Spleen (tissue), 11 donors: ENCODE measurements around the gene CDK11B. TPM values are rescaled to one million over a fixed set of nuclear protein-coding genes. Genes with fewer than 3 reads are reported as not detected.

Source experiments
- DNase-seq: peaks from one replicate; pipeline ENCODE4 v3.0.0-alpha.2; 2020
- H3K27ac ChIP-seq, 8 donors: fragments of 200-600 bp; sonication (generic) in 7 of 8; 1 replicate in 4 of 8; 2 replicates in 4 of 8; pipeline versions ENCODE4 v1.5.0 to v1.8.0; 2016 to 2021; ENCODE audit warnings: inconsistent platforms in 4 of 8, mild to moderate bottlenecking in 4 of 8, moderate library complexity in 1 of 8
- H3K27me3 ChIP-seq, 7 donors: fragments of 200-600 bp; sonication (generic) in 6 of 7; replicated peaks in 1 of 7; 1 replicate in 4 of 7; 2 replicates in 3 of 7; pipeline versions ENCODE4 v1.5.0 to v1.8.0; 2016 to 2021; ENCODE audit warnings: inconsistent platforms in 3 of 7, mild to moderate bottlenecking in 1 of 7
- H3K36me3 ChIP-seq, 6 donors: fragments of 200-600 bp; sonication (generic) in 5 of 6; 1 replicate in 4 of 6; 2 replicates in 2 of 6; pipeline versions ENCODE4 v1.5.0 to v1.8.0; 2016 to 2021; ENCODE audit warnings: inconsistent platforms in 2 of 6
- H3K4me1 ChIP-seq, 6 donors: fragments of 200-600 bp; sonication (generic) in 5 of 6; 1 replicate in 3 of 6; 2 replicates in 3 of 6; pipeline versions ENCODE4 v1.5.0 to v1.8.0; 2016 to 2021; ENCODE audit warnings: inconsistent platforms in 3 of 6
- H3K4me3 ChIP-seq, 8 donors: fragments of 200-600 bp; sonication (generic) in 7 of 8; 1 replicate in 4 of 8; 2 replicates in 4 of 8; pipeline versions ENCODE4 v1.5.0 to v1.8.0; 2016 to 2021; ENCODE audit warnings: inconsistent platforms in 4 of 8, mild to moderate bottlenecking in 4 of 8, moderate library complexity in 2 of 8
- H3K9me3 ChIP-seq, 8 donors: fragments of 200-600 bp; sonication (generic) in 7 of 8; 1 replicate in 4 of 8; 2 replicates in 4 of 8; pipeline versions ENCODE4 v1.5.0 to v1.8.0; 2016 to 2021; ENCODE audit warnings: inconsistent platforms in 4 of 8
- POLR2A ChIP-seq, 3 donors: fragments of 450-650 bp; IDR thresholded peaks; one replicate each; pipeline ENCODE4 v1.5.1; 2017; ENCODE audit warnings: antibody characterized with exemption in 3 of 3, mild to moderate bottlenecking in 1 of 3
- POLR2AphosphoS5 ChIP-seq, 3 donors: sonication (generic); formaldehyde crosslinking; IDR thresholded peaks; one replicate each; pipeline ENCODE4 v1.5.1; 2017; ENCODE audit warnings: antibody characterized with exemption in 3 of 3
- WGBS, 5 donors: extraction: QIAGEN DNeasy Blood & Tissue Kit in 3 of 5; methylation state at CpG; one replicate each; pipeline versions ENCODE4 v1.1.5 to v1.1.7; 2013 to 2018; 5-methylcytosine and 5-hydroxymethylcytosine counted together
- intact Hi-C: fragments of 100-400 bp; cut with DNase I; formaldehyde crosslinking; loops from one replicate; pipeline ENCODE4 v1.15.0; 2023; ENCODE audit warnings: low total_unique reads
- polyA plus RNA-seq, 3 donors: library from polyadenylated mRNA; stranded (reverse); fragments of 200-250 nt; gene quantifications; one replicate each; pipeline ENCODE4 v1.2.1, GENCODE V29; 2013
- total RNA-seq, 7 donors: library from RNA; depleted of rRNA in 3 of 7; stranded (reverse); fragments of >200 nt in 3 of 7; fragmentation: NEBNext Ultra II Directional in 4 of 7; extraction: Animal tissue kit (Norgen Biotek cat#: 25700) in 4 of 7; gene quantifications; one replicate each; pipeline versions ENCODE4 v1.1.0 to v1.2.1, GENCODE V29; 2016 to 2021
- TF ChIP-seq, protein P1 (sequence below), 11 experiments: fragments of 200-600 bp in 7 of 11; fragments of 450-650 bp in 4 of 11; sonication (generic) in 4 of 11; IDR thresholded peaks in 8 of 11; conservative IDR thresholded peaks in 3 of 11; 1 replicate in 7 of 11; 2 replicates in 4 of 11; pipeline versions ENCODE4 v1.4.0 to v1.8.0; 2016 to 2021; ENCODE audit warnings: antibody characterized with exemption in 11 of 11, inconsistent platforms in 4 of 11, mild to moderate bottlenecking in 1 of 11
- donor health status: healthy with polysubstance abuse.
- donor health status: DM: no; HTN: no; CAD: no; lungs with moderate emphysema.
- donor health status: DM: no; HTN: no; CAD: no.
- donor health status: Bipolar disorder and iron deficiency.
- donor health status: healthy.
- donor health status: DM: no; HTN: no; CAD: no.
- donor health status: DM: yes; HTN: yes; CAD: no.

Gene CDK11B
- total and polyA plus RNA-seq, 10 donors, result 19.4 to 38.2 (median 29.2) TPM

DNA sequence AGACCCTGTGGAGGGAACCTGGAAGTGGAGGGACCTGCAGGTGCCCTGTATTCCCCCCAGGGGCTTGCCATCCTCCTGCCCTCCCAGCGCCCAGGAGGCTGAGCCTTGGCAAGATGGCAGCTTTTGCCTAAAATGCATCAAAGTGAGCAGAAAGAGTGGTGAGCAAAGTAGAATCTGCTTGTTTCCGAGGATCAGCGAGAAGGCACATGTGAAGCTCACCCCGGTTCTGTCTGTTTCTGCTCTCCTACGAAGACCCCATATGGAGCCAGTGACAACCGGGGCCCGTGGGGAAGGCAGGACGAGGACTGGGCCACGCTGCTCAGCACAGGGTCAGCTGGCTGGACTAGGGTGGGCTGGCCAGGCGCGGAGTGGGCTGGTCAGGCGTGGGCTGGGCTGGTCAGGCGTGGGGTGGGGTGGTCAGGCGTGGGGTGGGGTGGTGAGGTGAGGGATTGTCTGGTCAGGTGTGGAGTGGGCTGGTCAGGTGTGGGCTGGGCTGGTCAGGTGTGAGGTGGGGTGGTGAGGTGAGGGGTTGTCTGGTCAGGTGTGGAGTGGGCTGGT is 53.7 kb downstream of the CDK11B start:
- DNase-seq, result peak; percentile 76
- intact Hi-C loops, result no loop called here
- Histone ChIP-seq H3K9me3 (no peaks in the 10 kb centered on the region), H3K27ac (no peak overlapping the region), H3K4me3 (no peak overlapping the region), H3K36me3 (no peaks in the 10 kb centered on the region), H3K27me3 (peaks cover 0 to 17% (median 4%) of the 10 kb centered on the region in 7 donors), H3K4me1 (peaks cover 4 to 49% (median 27%) of the 10 kb centered on the region in 6 donors)
- WGBS, 5 donors, result 75 to 84% (median 81%) methylated on average over 14 of the region's 14 CpGs
- TF ChIP-seq, protein P1, sequence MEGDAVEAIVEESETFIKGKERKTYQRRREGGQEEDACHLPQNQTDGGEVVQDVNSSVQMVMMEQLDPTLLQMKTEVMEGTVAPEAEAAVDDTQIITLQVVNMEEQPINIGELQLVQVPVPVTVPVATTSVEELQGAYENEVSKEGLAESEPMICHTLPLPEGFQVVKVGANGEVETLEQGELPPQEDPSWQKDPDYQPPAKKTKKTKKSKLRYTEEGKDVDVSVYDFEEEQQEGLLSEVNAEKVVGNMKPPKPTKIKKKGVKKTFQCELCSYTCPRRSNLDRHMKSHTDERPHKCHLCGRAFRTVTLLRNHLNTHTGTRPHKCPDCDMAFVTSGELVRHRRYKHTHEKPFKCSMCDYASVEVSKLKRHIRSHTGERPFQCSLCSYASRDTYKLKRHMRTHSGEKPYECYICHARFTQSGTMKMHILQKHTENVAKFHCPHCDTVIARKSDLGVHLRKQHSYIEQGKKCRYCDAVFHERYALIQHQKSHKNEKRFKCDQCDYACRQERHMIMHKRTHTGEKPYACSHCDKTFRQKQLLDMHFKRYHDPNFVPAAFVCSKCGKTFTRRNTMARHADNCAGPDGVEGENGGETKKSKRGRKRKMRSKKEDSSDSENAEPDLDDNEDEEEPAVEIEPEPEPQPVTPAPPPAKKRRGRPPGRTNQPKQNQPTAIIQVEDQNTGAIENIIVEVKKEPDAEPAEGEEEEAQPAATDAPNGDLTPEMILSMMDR (IDR thresholded peaks at IDR 0.05 in 8 of 11, conservative IDR thresholded peaks at IDR 0.05 in 3 of 11), result no peak
- TF ChIP-seq POLR2AphosphoS5 (IDR thresholded peaks at IDR 0.05) (no peak), POLR2A (IDR thresholded peaks at IDR 0.05) (no peak)

DNA sequence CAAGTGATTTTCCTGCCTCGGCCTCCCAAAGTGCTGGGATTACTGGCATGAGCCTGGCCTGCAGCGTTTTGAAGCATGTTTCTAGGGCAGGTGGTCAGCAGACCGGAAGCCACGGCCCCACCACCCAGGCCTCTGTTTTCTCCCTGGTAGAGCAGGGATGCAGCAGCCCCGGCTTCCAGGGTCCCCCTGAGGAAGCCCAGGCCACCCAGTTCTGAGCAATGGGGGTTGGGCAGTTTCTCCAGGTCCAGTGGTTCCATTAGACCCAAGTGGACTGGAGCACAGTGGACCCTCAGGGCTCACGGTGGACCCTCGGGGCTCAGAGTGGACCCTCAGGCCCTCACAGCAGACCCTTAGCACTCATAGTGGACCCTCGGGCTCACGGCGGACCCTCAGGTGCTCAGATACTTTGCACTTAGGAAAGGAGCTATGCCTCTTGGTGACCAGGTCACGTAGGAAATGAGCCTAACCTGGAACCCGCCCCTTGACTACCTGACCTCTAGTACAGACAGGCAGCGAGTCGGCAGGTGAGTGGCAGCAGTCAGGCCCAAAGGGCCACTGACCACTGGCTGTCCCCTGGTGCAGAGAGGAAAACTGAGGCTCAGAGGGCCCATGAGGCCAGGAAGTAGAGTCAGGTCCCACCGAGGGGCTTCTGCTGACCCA is 54.3 kb downstream of the CDK11B start:
- DNase-seq, result peak; percentile 70
- no peaks in the 10 kb centered on the region for H3K36me3 ChIP-seq
- H3K4me1 ChIP-seq, result peaks cover 4 to 50% (median 28%) of the 10 kb centered on the region in 6 donors
- H3K27me3 ChIP-seq, result peaks cover 0 to 19% (median 4%) of the 10 kb centered on the region in 7 donors
- H3K27ac ChIP-seq, result no peak overlapping the region
- intact Hi-C loops, result no loop called here
- H3K4me3 ChIP-seq, result no peak overlapping the region
- no peak for TF ChIP-seq POLR2A (IDR thresholded peaks at IDR 0.05)
- TF ChIP-seq, protein P1 (IDR thresholded peaks at IDR 0.05 in 8 of 11, conservative IDR thresholded peaks at IDR 0.05 in 3 of 11), result no peak
- TF ChIP-seq POLR2AphosphoS5 (IDR thresholded peaks at IDR 0.05), result no peak
- WGBS, 5 donors, result 81 to 93% (median 85%) methylated on average over 13 to 15 of the region's 15 CpGs
- no peaks in the 10 kb centered on the region for H3K9me3 ChIP-seq

GRCh38 chr1:1603671-1604373 is 55.0 kb downstream of the CDK11B start:
- peaks cover 0 to 26% (median 11%) of the 10 kb centered on the region in 7 donors for H3K27me3 ChIP-seq
- peaks cover 9 to 57% (median 34%) of the 10 kb centered on the region in 6 donors for H3K4me1 ChIP-seq
- 73 to 84% (median 82%) methylated on average over 9 to 13 of the region's 13 CpGs for WGBS, 5 donors
- no peaks in the 10 kb centered on the region for H3K36me3 ChIP-seq
- no peaks in the 10 kb centered on the region for H3K9me3 ChIP-seq
- peak; percentile 74 for DNase-seq
- intact Hi-C loops, result no loop called here
- TF ChIP-seq POLR2A (IDR thresholded peaks at IDR 0.05), result no peak
- no peak for TF ChIP-seq POLR2AphosphoS5 (IDR thresholded peaks at IDR 0.05)
- TF ChIP-seq, protein P1 (IDR thresholded peaks at IDR 0.05 in 8 of 11, conservative IDR thresholded peaks at IDR 0.05 in 3 of 11), result no peak
- H3K27ac ChIP-seq, result no peak overlapping the region
- no peak overlapping the region for H3K4me3 ChIP-seq
